CD4-positive, alpha-beta T cell (primary cell): ENCODE data around the gene DOCK2. TPM values are rescaled to one million over a fixed set of nuclear protein-coding genes. Genes with fewer than 3 reads are reported as not detected.

Source experiments
- ATAC-seq: fragments of 200-7000 bp; cut with Tn5 transposase; one replicate; pipeline ENCODE4 v1.10.0; 2022; ENCODE audit warnings: mild to moderate bottlenecking; ENCODE audit not compliant: poor library complexity
- CTCF ChIA-PET: fragments of 350-600 bp; sonication (Branson Sonifier 250); formaldehyde crosslinking; loops from one replicate; lab custom pipeline; 2021; ENCODE audit warnings: antibody characterized with exemption, inconsistent platforms; lab: Charles Lee
- POLR2A ChIA-PET: fragments of 350-600 bp; sonication (Branson Sonifier 250); formaldehyde crosslinking; loops from one replicate; lab custom pipeline; 2021; ENCODE audit warnings: antibody characterized with exemption, inconsistent platforms; lab: Charles Lee
- DNase-seq, 14 experiments: peaks; one replicate each; pipeline ENCODE4 v3.0.0-alpha.2; 2013 to 2020; ENCODE audit warnings: mixed read lengths in 2 of 14
- H3K27ac ChIP-seq, 2 donors: one replicate each; pipeline versions ENCODE4 v1.5.1 to v1.7.0; 2013; ENCODE audit warnings: low read length in 2 of 2, low read depth in 1 of 2, mild to moderate bottlenecking in 1 of 2
- H3K27me3 ChIP-seq, 2 experiments: 1 replicate in 1 of 2; 2 replicates in 1 of 2; pipeline versions ENCODE4 v1.6.1 to v1.7.0; 2013; ENCODE audit warnings: low read length in 2 of 2, control low read depth in 1 of 2, mild to moderate bottlenecking in 1 of 2, moderate library complexity in 1 of 2; ENCODE audit not compliant: insufficient read depth in 2 of 2, control insufficient read depth in 1 of 2
- H3K36me3 ChIP-seq: one replicate; pipeline ENCODE4 v1.6.1; 2013; ENCODE audit warnings: low read length, control low read depth; ENCODE audit not compliant: insufficient read depth
- H3K4me1 ChIP-seq: one replicate; pipeline ENCODE4 v1.6.1; 2013; ENCODE audit warnings: low read length, control low read depth; ENCODE audit not compliant: insufficient read depth
- H3K4me3 ChIP-seq: one replicate; pipeline ENCODE4 v1.5.1; 2013; ENCODE audit warnings: mild to moderate bottlenecking, low read length, moderate library complexity
- H3K9me3 ChIP-seq, 2 experiments: 1 replicate in 1 of 2; 2 replicates in 1 of 2; pipeline versions ENCODE4 v1.6.1 to v1.7.0; 2013; ENCODE audit warnings: low read length in 2 of 2, mild to moderate bottlenecking in 2 of 2, control low read depth in 1 of 2, moderate library complexity in 1 of 2; ENCODE audit not compliant: control insufficient read depth in 1 of 2, insufficient read depth in 1 of 2
- H3K27ac Mint-ChIP-seq: one replicate; pipeline ENCODE4 v1.8.0; 2020; ENCODE audit warnings: mixed read lengths
- H3K27me3 Mint-ChIP-seq: one replicate; pipeline ENCODE4 v1.8.0; 2021; ENCODE audit warnings: mixed read lengths
- H3K36me3 Mint-ChIP-seq: one replicate; pipeline ENCODE4 v1.8.0; 2021; ENCODE audit warnings: low read depth, mixed read lengths
- H3K4me1 Mint-ChIP-seq: one replicate; pipeline ENCODE4 v1.8.0; 2021; ENCODE audit warnings: low read depth, mixed read lengths
- H3K4me3 Mint-ChIP-seq: one replicate; pipeline ENCODE4 v1.8.0; 2020; ENCODE audit warnings: mild to moderate bottlenecking, mixed read lengths
- H3K9me3 Mint-ChIP-seq: one replicate; pipeline ENCODE4 v1.8.0; 2020; ENCODE audit warnings: mixed read lengths
- CTCF ChIP-seq: fragments of 200-600 bp; IDR thresholded peaks from one replicate; pipeline ENCODE4 v1.8.0; 2022; ENCODE audit warnings: antibody characterized with exemption, mild to moderate bottlenecking
- intact Hi-C, 2 experiments: fragments of 100-400 bp; cut with DNase I in 1 of 2; cut with micrococcal nuclease in 1 of 2; formaldehyde crosslinking; loops; one replicate each; pipeline versions ENCODE4 v1.15.1 to v1.9.0; 2023 to 2025; cut with DNase I, micrococcal nuclease
- total RNA-seq, 174 experiments: library from RNA in 2 of 174; stranded (reverse) in 2 of 174; gene quantifications; one replicate each; pipeline ENCODE4 v1.2.3 and lab custom pipeline; 2021 to 2026

Gene DOCK2
- total RNA-seq, 2 experiments from 2014 or later: 220 to 229 TPM

- H3K9me3 Mint-ChIP-seq: peaks cover 5% of the 10 kb centered on the region
- intact Hi-C loops: loop anchor here (1.0 to 5.0 kb wide), 3 partner anchors 51 to 1055 kb away; partner anchors contain the start of gene SPDL1 (in 1 of the 2)
- Histone ChIP-seq H3K4me1 (peaks cover 47% of the 10 kb centered on the region), H3K9me3 (no peaks in the 10 kb centered on the region), H3K36me3 (peaks cover 12% of the 10 kb centered on the region), H3K27me3 (no peaks in the 10 kb centered on the region), H3K4me3 (peak overlapping the region; percentile 89), H3K27ac (peak overlapping the region; percentile 80 to 87)
- H3K36me3 Mint-ChIP-seq: peaks cover 52% of the 10 kb centered on the region
- DNase-seq: peak; percentile 50 to 89 (median 70)
- no peak for TF ChIP-seq CTCF
- ChIA-PET CTCF (interaction anchor here (1.3 kb wide), 1 partner anchor 52 kb away, joined by 3 read pairs; no protein-coding TSS in a partner anchor), POLR2A (interaction anchor here (0.6 to 2.3 kb wide), 8 partner anchors 11 to 1058 kb away, joined by 3 to 36 read pairs (median 6); partner anchors contain the start of genes PANK3 and SPDL1)
- no peaks in the 10 kb centered on the region for H3K27me3 Mint-ChIP-seq
- peaks cover 65% of the 10 kb centered on the region for H3K4me1 Mint-ChIP-seq
- H3K27ac Mint-ChIP-seq: peak overlapping the region; percentile 97
- peak; percentile 84 for ATAC-seq
- peak overlapping the region; percentile 95 for H3K4me3 Mint-ChIP-seq
Measured at GRCh38 chr5:169637549-169638121, 560 bp downstream of the DOCK2 start.

DNA sequence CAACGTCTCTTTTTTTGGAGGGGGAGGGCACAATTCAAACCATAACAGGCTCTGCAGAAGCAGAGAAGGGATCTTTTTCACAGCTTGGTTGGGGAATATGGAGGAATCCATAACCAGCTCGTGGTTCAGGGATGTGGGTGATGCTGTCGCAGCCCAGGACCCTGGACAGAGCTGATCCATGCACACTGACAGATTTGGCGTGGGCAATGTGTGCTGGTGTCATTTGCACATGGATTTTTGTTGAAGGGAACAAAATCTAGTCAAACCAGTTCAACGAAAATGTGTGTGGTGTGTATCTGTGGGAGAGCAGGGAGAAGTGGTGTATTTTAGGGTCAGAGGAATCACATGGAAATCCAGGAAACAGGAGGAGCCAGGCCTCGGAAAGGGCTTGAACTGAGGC lies 4.2 kb downstream of the DOCK2 start:
- H3K27me3 ChIP-seq: no peaks in the 10 kb centered on the region
- H3K36me3 ChIP-seq: peaks cover 17% of the 10 kb centered on the region
- Mint-ChIP-seq H3K27me3 (no peaks in the 10 kb centered on the region), H3K4me1 (peaks cover 92% of the 10 kb centered on the region), H3K4me3 (peak overlapping the region; percentile 45), H3K27ac (peak overlapping the region; percentile 55), H3K36me3 (peaks cover 81% of the 10 kb centered on the region), H3K9me3 (peaks cover 2% of the 10 kb centered on the region)
- H3K9me3 ChIP-seq: no peaks in the 10 kb centered on the region
- H3K4me3 ChIP-seq: no peak overlapping the region
- POLR2A ChIA-PET: no interaction called here
- ATAC-seq (no peak), DNase-seq (no peak)
- CTCF ChIA-PET: no interaction called here
- TF ChIP-seq CTCF: no peak
- intact Hi-C loops: no loop called here
- no peak overlapping the region for H3K27ac ChIP-seq
- peaks cover 60% of the 10 kb centered on the region for H3K4me1 ChIP-seq

GRCh38 chr5:169646856-169647255 lies 9.8 kb downstream of the DOCK2 start:
- no peaks in the 10 kb centered on the region for H3K9me3 Mint-ChIP-seq
- peak overlapping the region; percentile 81 for H3K27ac Mint-ChIP-seq
- Histone ChIP-seq H3K27ac (no peak overlapping the region), H3K9me3 (no peaks in the 10 kb centered on the region), H3K4me1 (peaks cover 67% of the 10 kb centered on the region), H3K36me3 (peaks cover 5% of the 10 kb centered on the region), H3K4me3 (no peak overlapping the region), H3K27me3 (no peaks in the 10 kb centered on the region)
- no peak for TF ChIP-seq CTCF
- H3K36me3 Mint-ChIP-seq: peaks cover 78% of the 10 kb centered on the region
- H3K4me3 Mint-ChIP-seq: peak overlapping the region; percentile 38
- no peaks in the 10 kb centered on the region for H3K27me3 Mint-ChIP-seq
- ChIA-PET POLR2A (no interaction called here), CTCF (no interaction called here)
- DNase-seq: no peak
- ATAC-seq: no peak
- peaks cover 97% of the 10 kb centered on the region for H3K4me1 Mint-ChIP-seq
- intact Hi-C loops: loop anchor here in 1 of 2 experiments (5.0 kb wide), 1 partner anchor 40 kb away; no protein-coding TSS in a partner anchor
